Glutamatergic neuron (in vitro differentiated cells): ENCODE results near the gene BTBD2. TPM values are rescaled to one million over a fixed set of nuclear protein-coding genes. Genes with fewer than 3 reads are reported as not detected.
A peak's percentile ranks its signal among the peaks of the same experiment; 100 is the strongest.

Source experiments
- DNase-seq: peaks from one replicate; pipeline ENCODE4 v3.0.0; 2022
- H3K27ac Mint-ChIP-seq: one replicate; pipeline ENCODE4 v1.8.0; 2020; ENCODE audit warnings: mild to moderate bottlenecking, mixed read lengths, inconsistent platforms; ENCODE audit not compliant: unreplicated experiment
- H3K27me3 Mint-ChIP-seq: one replicate; pipeline ENCODE4 v1.8.0; 2020; ENCODE audit warnings: mild to moderate bottlenecking, moderate library complexity, mixed read lengths, inconsistent platforms; ENCODE audit not compliant: unreplicated experiment
- H3K36me3 Mint-ChIP-seq: one replicate; pipeline ENCODE4 v1.8.0; 2020; ENCODE audit warnings: mild to moderate bottlenecking, mixed read lengths, inconsistent platforms; ENCODE audit not compliant: unreplicated experiment
- H3K4me1 Mint-ChIP-seq: one replicate; pipeline ENCODE4 v1.8.0; 2020; ENCODE audit warnings: mild to moderate bottlenecking, low read depth, mixed read lengths, inconsistent platforms; ENCODE audit not compliant: unreplicated experiment
- H3K4me3 Mint-ChIP-seq: one replicate; pipeline ENCODE4 v1.8.0; 2020; ENCODE audit warnings: mild to moderate bottlenecking, mixed read lengths, inconsistent platforms; ENCODE audit not compliant: unreplicated experiment
- H3K9me3 Mint-ChIP-seq: one replicate; pipeline ENCODE4 v1.8.0; 2020; ENCODE audit warnings: mild to moderate bottlenecking, moderate library complexity, mixed read lengths, inconsistent platforms; ENCODE audit not compliant: unreplicated experiment
- CTCF ChIP-seq: fragments of 200-600 bp; sonication (generic); IDR thresholded peaks from one replicate; pipeline ENCODE4 v1.5.0; 2021; ENCODE audit not compliant: partially characterized antibody, unreplicated experiment
- total RNA-seq: library from RNA; stranded (reverse); fragmentation: NEBNext Ultra II Directional; extraction: Animal tissue kit (Norgen Biotek cat#: 25700); gene quantifications from one replicate; pipeline ENCODE4 v1.2.1, GENCODE V29; 2021; ENCODE audit not compliant: unreplicated experiment

BTBD2 gene
- total RNA-seq, 1 donor from 2014 or later = 70.4 TPM

DNA sequence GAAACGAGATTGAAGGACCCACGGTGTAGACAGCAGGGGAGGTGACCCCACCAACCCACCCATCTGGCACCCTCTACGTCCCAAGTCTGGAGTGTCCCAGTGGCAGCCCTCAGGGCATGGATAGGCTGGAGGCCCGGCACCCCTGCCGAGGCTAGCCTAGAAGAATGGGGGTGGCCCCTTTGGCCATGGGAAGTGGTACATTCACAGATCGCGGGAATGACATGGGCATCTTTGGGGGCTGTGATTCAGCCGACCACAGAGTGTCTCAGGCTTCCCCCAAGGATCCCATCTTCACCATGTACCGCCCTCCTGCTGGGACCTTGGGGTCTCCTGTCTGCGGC, 46.8 kb upstream of the BTBD2 start:
- Mint-ChIP-seq H3K4me1 (peaks cover 11% of the 10 kb centered on the region), H3K36me3 (no peaks in the 10 kb centered on the region), H3K27ac (peak overlapping the region; percentile 86), H3K4me3 (peak overlapping the region; percentile 87), H3K9me3 (peaks cover 9% of the 10 kb centered on the region), H3K27me3 (peaks cover 15% of the 10 kb centered on the region)
- TF ChIP-seq CTCF = no peak
- DNase-seq = no peak

DNA sequence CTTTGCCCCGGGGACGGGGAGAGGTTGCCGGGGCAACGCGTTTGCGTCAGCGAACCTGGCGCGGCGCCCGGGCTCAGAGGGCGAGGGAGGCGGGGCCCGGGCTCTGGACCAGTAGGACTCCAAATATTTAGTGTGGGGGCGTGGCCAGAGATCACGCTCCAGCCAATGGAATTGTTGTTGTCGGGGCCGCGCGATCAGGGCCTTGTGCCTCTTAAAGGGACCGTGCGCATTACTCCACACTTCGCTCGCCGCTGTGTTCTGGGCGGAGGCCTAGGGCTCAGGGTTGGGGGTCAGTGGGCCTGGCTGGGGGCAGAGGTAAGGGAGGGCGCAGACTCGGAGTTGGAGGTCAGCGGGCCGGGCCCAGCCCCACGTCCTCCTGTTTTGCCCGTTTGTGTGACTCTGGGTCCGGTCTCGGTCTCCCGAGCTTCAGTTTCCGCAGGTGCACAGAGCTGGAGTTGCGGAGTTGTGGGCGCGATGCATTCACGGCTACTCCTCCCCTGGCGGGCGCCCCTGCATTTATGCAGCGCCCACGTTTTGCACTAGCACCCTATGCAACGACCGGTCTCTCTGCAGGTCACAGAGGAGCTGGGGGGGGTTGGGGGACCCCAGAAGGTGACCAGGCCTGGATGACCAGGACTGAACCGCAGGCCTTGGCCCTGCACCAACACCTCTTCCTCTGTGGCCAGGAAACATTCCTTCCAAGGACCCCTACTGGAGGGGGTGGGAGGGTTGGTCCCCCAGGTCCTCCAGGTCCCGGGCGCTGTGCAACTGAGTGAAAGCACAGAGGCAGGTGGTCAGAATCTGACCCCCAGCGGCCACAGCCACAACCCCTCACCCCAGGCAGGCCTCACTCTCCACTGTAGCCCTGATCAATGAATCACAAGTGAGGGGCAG, 46.2 kb upstream of the BTBD2 start:
- Mint-ChIP-seq H3K9me3 (peaks cover 9% of the 10 kb centered on the region), H3K36me3 (no peaks in the 10 kb centered on the region), H3K4me1 (peaks cover 11% of the 10 kb centered on the region), H3K27me3 (peaks cover 15% of the 10 kb centered on the region), H3K4me3 (peak overlapping the region; percentile 87), H3K27ac (peak overlapping the region; percentile 86)
- no peak for TF ChIP-seq CTCF
- peak; percentile 99 for DNase-seq

- no peak for TF ChIP-seq CTCF
- H3K27me3 Mint-ChIP-seq = peaks cover 15% of the 10 kb centered on the region
- H3K27ac Mint-ChIP-seq = peak overlapping the region; percentile 97
- peak overlapping the region; percentile 93 for H3K4me3 Mint-ChIP-seq
- DNase-seq = peak; percentile 68
- H3K4me1 Mint-ChIP-seq = peaks cover 11% of the 10 kb centered on the region
- H3K9me3 Mint-ChIP-seq = peaks cover 9% of the 10 kb centered on the region
- H3K36me3 Mint-ChIP-seq = no peaks in the 10 kb centered on the region
Observed at GRCh38 chr19:2060884-2061494, 45.5 kb upstream of the BTBD2 start.

DNA sequence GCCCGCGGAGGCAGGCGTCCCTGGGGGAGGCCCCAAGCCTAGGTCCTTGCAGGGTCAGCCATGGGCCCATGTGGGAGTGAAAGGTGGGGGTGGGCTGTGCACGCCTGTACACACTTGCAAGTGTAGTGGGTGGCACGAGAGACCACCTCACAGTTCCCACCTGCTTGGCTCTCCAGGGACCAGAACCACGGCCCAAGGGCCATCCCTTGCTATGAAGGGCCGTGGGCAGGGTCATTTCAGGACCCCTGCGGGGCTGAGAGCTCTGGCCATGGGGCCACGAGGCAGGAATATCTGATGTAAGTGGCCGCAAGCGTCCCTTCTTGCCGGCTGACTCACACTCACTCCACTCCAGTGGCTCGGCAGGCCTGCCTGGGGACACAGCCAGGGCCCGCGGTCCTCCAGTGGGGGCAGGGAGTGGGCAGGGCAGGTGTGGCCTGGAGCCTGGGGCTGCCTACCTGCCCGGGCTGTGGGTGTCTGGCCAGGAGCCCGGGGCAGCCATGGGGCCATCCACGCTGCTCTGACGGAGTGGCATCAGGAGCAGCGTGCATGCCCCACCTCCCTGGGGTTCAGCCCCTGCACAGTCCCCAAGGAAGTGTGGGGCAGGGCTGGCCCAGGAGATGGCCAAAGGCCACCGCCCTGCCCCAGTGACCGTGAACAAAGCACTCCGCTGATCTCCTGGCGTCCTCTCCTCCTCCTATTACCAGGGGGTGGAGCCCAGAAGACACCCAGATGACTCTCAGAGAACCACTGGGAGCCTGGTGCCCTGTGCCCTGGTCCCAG, 44.1 kb upstream of the BTBD2 start:
- Mint-ChIP-seq H3K27me3 (peaks cover 15% of the 10 kb centered on the region), H3K27ac (peak overlapping the region; percentile 97), H3K9me3 (peaks cover 6% of the 10 kb centered on the region), H3K36me3 (no peaks in the 10 kb centered on the region), H3K4me3 (peak overlapping the region; percentile 93), H3K4me1 (peaks cover 9% of the 10 kb centered on the region)
- no peak for TF ChIP-seq CTCF
- peak; percentile 51 for DNase-seq
